ENCODE data around the gene KCNK7.

KCNK7 gene

GRCh38 chr11:65611028-65611757 is 15.6 kb upstream of the KCNK7 start:
- DNase-seq (ENCODE audit: low read depth in 2 of 2), result no peak

- DNase-seq (ENCODE audit: low read depth in 2 of 2), result no peak
Observed at GRCh38 chr11:65610404-65610803, 14.8 kb upstream of the KCNK7 start.

GRCh38 chr11:65609665-65610064 is 14.1 kb upstream of the KCNK7 start:
- DNase-seq (ENCODE audit: low read depth in 2 of 2), result no peak

GRCh38 chr11:65609229-65609628 is 13.6 kb upstream of the KCNK7 start:
- no peak for DNase-seq (ENCODE audit: low read depth in 2 of 2)

- DNase-seq (ENCODE audit: low read depth in 2 of 2), result no peak
Observed at GRCh38 chr11:65607614-65608426, 12.2 kb upstream of the KCNK7 start.

GRCh38 chr11:65606876-65607613 is 11.4 kb upstream of the KCNK7 start:
- DNase-seq (ENCODE audit: low read depth in 2 of 2), result no peak

- no peak for DNase-seq (ENCODE audit: low read depth in 2 of 2)
Observed at GRCh38 chr11:65604258-65604657, 8.7 kb upstream of the KCNK7 start.

GRCh38 chr11:65599955-65600246 is 4.3 kb upstream of the KCNK7 start:
- no peak for DNase-seq (ENCODE audit: low read depth in 2 of 2)

- DNase-seq (ENCODE audit: low read depth in 2 of 2), result no peak
Observed at GRCh38 chr11:65599216-65599954, 3.8 kb upstream of the KCNK7 start.

- DNase-seq (ENCODE audit: low read depth in 2 of 2), result no peak
Observed at GRCh38 chr11:65598258-65598699, 2.7 kb upstream of the KCNK7 start.

- no peak for DNase-seq (ENCODE audit: low read depth in 2 of 2)
Observed at GRCh38 chr11:65596520-65596919, 920 bp upstream of the KCNK7 start.

GRCh38 chr11:65595131-65595530 is 469 bp downstream of the KCNK7 start:
- DNase-seq (ENCODE audit: low read depth in 2 of 2), result no peak

- no peak for DNase-seq (ENCODE audit: low read depth in 2 of 2)
Observed at GRCh38 chr11:65593518-65594414, 1.8 kb downstream of the KCNK7 start.

- no peak for DNase-seq (ENCODE audit: low read depth in 2 of 2)
Observed at GRCh38 chr11:65592858-65593517, 2.6 kb downstream of the KCNK7 start.

- no peak for DNase-seq (ENCODE audit: low read depth in 2 of 2)
Observed at GRCh38 chr11:65591939-65592857, 3.4 kb downstream of the KCNK7 start.

GRCh38 chr11:65590240-65590738 is 5.3 kb downstream of the KCNK7 start:
- no peak for DNase-seq (ENCODE audit: low read depth in 2 of 2)

GRCh38 chr11:65589444-65590239 is 6.0 kb downstream of the KCNK7 start:
- no peak for DNase-seq (ENCODE audit: low read depth in 2 of 2)

Measured in stimulated activated CD4-positive, alpha-beta T cell treated with anti-CD3 and anti-CD28 coated beads, Interleukin-12 subunit alpha, Interleukin-12 subunit beta, amount 100 ng/mL, for 24 hours (primary cell).